Lower leg skin (tissue), 4 donors: ENCODE data around the gene NCAPG2. TPM values are rescaled to one million over a fixed set of nuclear protein-coding genes. Genes with fewer than 3 reads are reported as not detected.

Experiments used
- DNase-seq, 2 donors: peaks; one replicate each; pipeline ENCODE4 v3.0.0-alpha.2; 2019; ENCODE audit warnings: low spot score in 2 of 2
- H3K4me3 ChIP-seq: fragments of 200-600 bp; sonication (generic); 2 replicates; pipeline ENCODE4 v1.5.1; 2017; ENCODE audit warnings: mild to moderate bottlenecking, low read depth; ENCODE audit not compliant: poor library complexity, severe bottlenecking
- CTCF ChIP-seq, 3 donors: fragments of 450-650 bp; IDR thresholded peaks; one replicate each; pipeline ENCODE4 v1.5.1; 2016; ENCODE audit warnings: antibody characterized with exemption in 3 of 3, mild to moderate bottlenecking in 3 of 3, moderate library complexity in 2 of 3
- POLR2A ChIP-seq, 2 donors: fragments of 450-650 bp; IDR thresholded peaks; one replicate each; pipeline ENCODE4 v1.6.1; 2016 to 2017; ENCODE audit warnings: antibody characterized with exemption in 2 of 2, mild to moderate bottlenecking in 1 of 2, moderate library complexity in 1 of 2
- WGBS, 2 donors: methylation state at CpG; one replicate each; pipeline ENCODE4 v1.1.5; 2018; 5-methylcytosine and 5-hydroxymethylcytosine counted together
- intact Hi-C: fragments of 100-400 bp; cut with DNase I; formaldehyde crosslinking; loops from one replicate; pipeline ENCODE4 v1.15.0; 2023; ENCODE audit warnings: low total_unique reads
- microRNA-seq, 2 donors: library from miRNA; unstranded; fragments of <30 nt; microRNA quantifications; one replicate each; pipeline ENCODE4, GENCODE V29; 2016; ENCODE audit warnings: borderline replicate concordance in 2 of 2, borderline number of aligned reads in 1 of 2
- total RNA-seq, 4 donors: library from RNA; depleted of rRNA; stranded (reverse); fragments of >200 nt; gene quantifications; one replicate each; pipeline ENCODE4 v1.1.0, GENCODE V29; 2016

Gene NCAPG2
- total RNA-seq, 4 donors from 2014 or later, result 5.2 to 9.7 (median 6.1) TPM

DNA sequence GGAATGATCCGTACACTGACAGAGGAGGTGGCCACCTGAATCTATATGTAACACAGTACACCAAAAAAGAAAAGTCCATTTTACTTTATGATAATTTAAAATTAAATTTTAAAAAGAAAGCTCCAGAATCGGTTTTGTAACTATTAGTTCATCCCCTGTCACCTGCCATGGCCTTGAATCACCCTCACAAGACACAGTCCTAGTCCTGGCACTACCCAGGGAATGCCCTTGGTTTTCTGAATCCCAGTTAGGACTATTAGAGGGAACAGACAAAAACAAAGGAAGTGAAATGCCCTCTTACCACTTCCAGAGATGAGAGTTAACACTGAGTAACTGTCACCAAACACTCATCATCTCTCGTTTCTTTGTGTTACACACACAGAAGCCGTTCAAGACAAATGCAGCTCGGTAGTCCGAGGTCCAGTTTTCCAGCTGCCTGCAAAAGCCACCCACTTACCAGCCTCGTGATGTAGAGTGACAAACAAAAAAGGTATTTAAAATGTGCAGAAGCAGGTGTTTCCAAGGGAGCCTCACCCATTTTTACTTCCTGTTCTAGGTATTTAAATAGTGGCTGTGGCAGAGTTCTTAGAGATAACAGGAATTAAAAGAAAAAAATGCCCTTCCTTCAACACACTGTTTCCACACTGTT, 123.0 kb downstream of the NCAPG2 start:
- TF ChIP-seq POLR2A (IDR thresholded peaks at IDR 0.05), result no peak
- no peak for TF ChIP-seq CTCF (IDR thresholded peaks at IDR 0.05)
- intact Hi-C loops, result no loop called here
- DNase-seq, result no peak
- no peak overlapping the region for H3K4me3 ChIP-seq
- whole genome bisulfite sequencing, 2 donors, result 67% methylated on average over 7 of the region's 7 CpGs

Small RNAs within 50 kb of the gene (microRNA-seq; reads per million reads assigned to microRNA genes)
- 0 reads per million in 2 donors for gene MIR5707

Other genes starting within 250 kb of the NCAPG2 start
- 1 to 10 TPM in 2 of 4 donors, under 1 TPM in 2; 0.11 to 1.6 (median 0.92) TPM for gene PTPRN2, start 117.0 kb downstream of the NCAPG2 start, total RNA-seq
- 100 to 1,000 TPM in 1 of 4 donors, 10 to 100 TPM in 3; 75.5 to 101 (median 78.0) TPM for gene ESYT2, start 124.7 kb upstream of the NCAPG2 start, total RNA-seq
- 10 to 100 TPM; 10.5 to 16.9 (median 13.0) TPM for gene DYNC2I1, start 151.8 kb upstream of the NCAPG2 start, total RNA-seq